ENCODE measurements around the gene TRPT1. TPM values are rescaled to one million over a fixed set of nuclear protein-coding genes. Genes with fewer than 3 reads are reported as not detected.

TRPT1 gene
- total RNA-seq, 2 experiments from 2014 or later: 11.3 to 11.5 TPM

DNA sequence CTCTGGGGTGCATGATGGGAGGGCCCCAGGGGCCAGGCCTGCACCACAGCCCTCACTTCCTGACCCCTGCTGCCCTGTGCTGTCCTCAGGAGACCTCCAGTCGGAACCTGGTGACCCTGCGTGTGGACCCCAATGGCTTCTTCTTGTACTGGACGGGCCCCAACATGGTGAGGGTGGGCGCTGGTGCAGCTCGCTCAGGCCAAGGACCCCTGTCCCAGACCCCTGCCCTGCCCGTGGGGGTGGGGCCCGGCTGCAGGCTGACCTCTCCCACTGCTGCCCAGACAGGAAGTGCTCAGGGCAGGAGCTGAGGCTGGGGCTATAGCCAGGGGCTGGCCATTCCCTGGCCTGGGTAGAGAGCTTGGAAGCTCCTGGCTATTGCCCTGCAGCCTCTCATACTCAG is 28.3 kb upstream of the TRPT1 start:
- no peaks in the 10 kb centered on the region for H3K9me3 Mint-ChIP-seq
- no peaks in the 10 kb centered on the region for H3K27me3 Mint-ChIP-seq
- TF ChIP-seq, protein P1, sequence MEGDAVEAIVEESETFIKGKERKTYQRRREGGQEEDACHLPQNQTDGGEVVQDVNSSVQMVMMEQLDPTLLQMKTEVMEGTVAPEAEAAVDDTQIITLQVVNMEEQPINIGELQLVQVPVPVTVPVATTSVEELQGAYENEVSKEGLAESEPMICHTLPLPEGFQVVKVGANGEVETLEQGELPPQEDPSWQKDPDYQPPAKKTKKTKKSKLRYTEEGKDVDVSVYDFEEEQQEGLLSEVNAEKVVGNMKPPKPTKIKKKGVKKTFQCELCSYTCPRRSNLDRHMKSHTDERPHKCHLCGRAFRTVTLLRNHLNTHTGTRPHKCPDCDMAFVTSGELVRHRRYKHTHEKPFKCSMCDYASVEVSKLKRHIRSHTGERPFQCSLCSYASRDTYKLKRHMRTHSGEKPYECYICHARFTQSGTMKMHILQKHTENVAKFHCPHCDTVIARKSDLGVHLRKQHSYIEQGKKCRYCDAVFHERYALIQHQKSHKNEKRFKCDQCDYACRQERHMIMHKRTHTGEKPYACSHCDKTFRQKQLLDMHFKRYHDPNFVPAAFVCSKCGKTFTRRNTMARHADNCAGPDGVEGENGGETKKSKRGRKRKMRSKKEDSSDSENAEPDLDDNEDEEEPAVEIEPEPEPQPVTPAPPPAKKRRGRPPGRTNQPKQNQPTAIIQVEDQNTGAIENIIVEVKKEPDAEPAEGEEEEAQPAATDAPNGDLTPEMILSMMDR (IDR thresholded peaks at IDR 0.05): no peak
- Histone ChIP-seq H3K36me3 (ENCODE audit: insufficient read depth, low read length) (peaks cover 16% of the 10 kb centered on the region), H3K4me3 (ENCODE audit: low read length) (no peak overlapping the region), H3K27ac (ENCODE audit: low read depth in 1 of 2, low read length in 2 of 2) (no peak overlapping the region), H3K4me1 (ENCODE audit: insufficient read depth, low read length) (peaks cover 33% of the 10 kb centered on the region), H3K27me3 (ENCODE audit: control insufficient read depth in 1 of 2, insufficient read depth in 2 of 2, low read length in 2 of 2) (no peaks in the 10 kb centered on the region), H3K9me3 (ENCODE audit: control insufficient read depth in 1 of 2, insufficient read depth in 1 of 2, low read length in 2 of 2) (no peaks in the 10 kb centered on the region)
- intact Hi-C loops (cut with DNase I, micrococcal nuclease): loop anchor here in 1 of 2 experiments (5.0 to 10.0 kb wide), 2 partner anchors 67 to 400 kb away; partner anchors contain the start of gene STIP1
- DNase-seq: no peak
- no peak for ATAC-seq (ENCODE audit: poor library complexity)
- ChIA-PET CTCF (interaction anchor here (0.6 to 0.9 kb wide), 2 partner anchors 17 to 50 kb away, joined by 3 read pairs; no protein-coding TSS in a partner anchor), POLR2A (no interaction called here)
- H3K36me3 Mint-ChIP-seq (ENCODE audit: low read depth): peaks cover 8% of the 10 kb centered on the region
- H3K4me1 Mint-ChIP-seq (ENCODE audit: low read depth): peaks cover 12% of the 10 kb centered on the region
- H3K27ac Mint-ChIP-seq: no peak overlapping the region
- no peak overlapping the region for H3K4me3 Mint-ChIP-seq

- Histone ChIP-seq H3K36me3 (ENCODE audit: insufficient read depth, low read length) (peaks cover 7% of the 10 kb centered on the region), H3K4me3 (ENCODE audit: low read length) (no peak overlapping the region), H3K4me1 (ENCODE audit: insufficient read depth, low read length) (peaks cover 31% of the 10 kb centered on the region), H3K9me3 (ENCODE audit: control insufficient read depth in 1 of 2, insufficient read depth in 1 of 2, low read length in 2 of 2) (no peaks in the 10 kb centered on the region), H3K27me3 (ENCODE audit: control insufficient read depth in 1 of 2, insufficient read depth in 2 of 2, low read length in 2 of 2) (no peaks in the 10 kb centered on the region), H3K27ac (ENCODE audit: low read depth in 1 of 2, low read length in 2 of 2) (no peak overlapping the region)
- H3K4me1 Mint-ChIP-seq (ENCODE audit: low read depth): peaks cover 12% of the 10 kb centered on the region
- intact Hi-C loops (cut with DNase I, micrococcal nuclease): loop anchor here in 1 of 2 experiments (5.0 to 10.0 kb wide), 2 partner anchors 66 to 401 kb away; partner anchors contain the start of gene STIP1
- TF ChIP-seq, protein P1 (IDR thresholded peaks at IDR 0.05): no peak
- CTCF ChIA-PET: interaction anchor here (0.6 kb wide), 1 partner anchor 51 kb away, joined by 3 read pairs; no protein-coding TSS in a partner anchor
- ATAC-seq (ENCODE audit: poor library complexity) (no peak), DNase-seq (no peak)
- no peaks in the 10 kb centered on the region for H3K9me3 Mint-ChIP-seq
- peaks cover 7% of the 10 kb centered on the region for H3K36me3 Mint-ChIP-seq (ENCODE audit: low read depth)
- H3K4me3 Mint-ChIP-seq: peak overlapping the region; percentile 45
- no peaks in the 10 kb centered on the region for H3K27me3 Mint-ChIP-seq
- POLR2A ChIA-PET: no interaction called here
- no peak overlapping the region for H3K27ac Mint-ChIP-seq
Observed at GRCh38 chr11:64253481-64253880, 27.5 kb upstream of the TRPT1 start.

DNA sequence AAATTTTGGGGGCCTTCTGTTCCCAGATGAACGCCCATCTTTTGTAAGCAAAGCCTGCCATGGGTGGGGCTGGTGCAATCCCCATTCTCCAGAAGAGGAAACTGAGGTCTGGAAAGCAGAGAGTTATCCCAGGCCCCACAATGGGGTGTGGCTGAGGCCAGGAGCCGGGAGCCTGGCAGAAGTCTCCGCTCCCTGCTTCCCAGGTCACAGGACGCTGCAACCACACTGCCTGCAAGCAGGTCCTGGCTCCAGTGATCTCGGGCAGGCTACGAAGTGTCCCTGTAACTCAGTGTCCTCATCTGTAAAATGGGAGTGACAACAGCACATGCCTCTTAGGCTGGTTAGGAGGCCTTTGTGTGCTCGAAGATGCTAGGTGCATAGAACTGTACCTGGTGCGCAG is 27.1 kb upstream of the TRPT1 start:
- H3K4me3 Mint-ChIP-seq: peak overlapping the region; percentile 45
- peaks cover 6% of the 10 kb centered on the region for H3K36me3 Mint-ChIP-seq (ENCODE audit: low read depth)
- TF ChIP-seq, protein P1 (IDR thresholded peaks at IDR 0.05): no peak
- ATAC-seq (ENCODE audit: poor library complexity) (no peak), DNase-seq (no peak)
- Histone ChIP-seq H3K4me1 (ENCODE audit: insufficient read depth, low read length) (peaks cover 31% of the 10 kb centered on the region), H3K27ac (ENCODE audit: low read depth in 1 of 2, low read length in 2 of 2) (no peak overlapping the region), H3K36me3 (ENCODE audit: insufficient read depth, low read length) (peaks cover 4% of the 10 kb centered on the region), H3K4me3 (ENCODE audit: low read length) (no peak overlapping the region), H3K9me3 (ENCODE audit: control insufficient read depth in 1 of 2, insufficient read depth in 1 of 2, low read length in 2 of 2) (no peaks in the 10 kb centered on the region), H3K27me3 (ENCODE audit: control insufficient read depth in 1 of 2, insufficient read depth in 2 of 2, low read length in 2 of 2) (no peaks in the 10 kb centered on the region)
- no peak overlapping the region for H3K27ac Mint-ChIP-seq
- H3K9me3 Mint-ChIP-seq: no peaks in the 10 kb centered on the region
- intact Hi-C loops (cut with DNase I, micrococcal nuclease): loop anchor here in 1 of 2 experiments (5.0 to 10.0 kb wide), 2 partner anchors 66 to 402 kb away; partner anchors contain the start of gene STIP1
- no peaks in the 10 kb centered on the region for H3K27me3 Mint-ChIP-seq
- ChIA-PET POLR2A (no interaction called here), CTCF (interaction anchor here (4.7 kb wide), 1 partner anchor 48 kb away, joined by 56 read pairs; the partner anchor contains the start of gene FERMT3)
- H3K4me1 Mint-ChIP-seq (ENCODE audit: low read depth): peaks cover 15% of the 10 kb centered on the region
